Measurements from ENCODE around the gene RIPPLY3.

Gene RIPPLY3, protein sequence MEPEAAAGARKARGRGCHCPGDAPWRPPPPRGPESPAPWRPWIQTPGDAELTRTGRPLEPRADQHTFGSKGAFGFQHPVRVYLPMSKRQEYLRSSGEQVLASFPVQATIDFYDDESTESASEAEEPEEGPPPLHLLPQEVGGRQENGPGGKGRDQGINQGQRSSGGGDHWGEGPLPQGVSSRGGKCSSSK

GRCh38 chr21:37006486-37007291 is at the start of gene RIPPLY3:
TSS of gene RIPPLY3 (plus strand) at chr21:37006702. CDS start at chr21:37006773, 71 bp downstream.
- no peak for DNase-seq

- no peak for DNase-seq
These were observed 47.3 kb upstream of the RIPPLY3 start for GRCh38 chr21:36959020-36959835.

- DNase-seq: no peak
These were observed 45.7 kb upstream of the RIPPLY3 start for GRCh38 chr21:36960676-36961284.

- no peak for DNase-seq
These were observed 44.3 kb upstream of the RIPPLY3 start for GRCh38 chr21:36962098-36962780.

GRCh38 chr21:36964398-36964797 is 42.1 kb upstream of the RIPPLY3 start:
- DNase-seq: peak; percentile 53

GRCh38 chr21:36964827-36965719 is 41.4 kb upstream of the RIPPLY3 start:
- DNase-seq: peak; percentile 87

DNA sequence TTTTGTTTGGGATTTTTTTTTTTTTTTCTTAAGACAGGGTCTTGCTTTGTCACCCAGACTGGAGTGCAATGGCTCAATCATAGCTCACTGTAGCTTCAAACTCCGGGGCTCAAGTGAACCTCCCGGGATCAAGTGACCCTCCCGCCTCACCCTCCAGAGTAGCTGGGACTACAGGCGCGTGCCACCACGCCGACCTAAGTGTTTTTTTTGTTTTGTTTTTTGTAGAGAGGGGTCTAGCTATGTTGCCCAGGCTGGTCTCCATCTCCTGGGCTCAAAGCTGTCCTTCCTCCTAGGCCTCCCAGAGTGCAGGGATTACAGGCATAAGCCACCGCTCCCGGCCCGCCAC is 40.8 kb upstream of the RIPPLY3 start:
- DNase-seq: no peak

GRCh38 chr21:36966066-36966820 is 40.3 kb upstream of the RIPPLY3 start, which contains the start of gene HLCS:
TSS of gene HLCS (minus strand) at chr21:36966669. CDS start at chr21:36966638, 31 bp downstream.
- DNase-seq: peak; percentile 87

DNA sequence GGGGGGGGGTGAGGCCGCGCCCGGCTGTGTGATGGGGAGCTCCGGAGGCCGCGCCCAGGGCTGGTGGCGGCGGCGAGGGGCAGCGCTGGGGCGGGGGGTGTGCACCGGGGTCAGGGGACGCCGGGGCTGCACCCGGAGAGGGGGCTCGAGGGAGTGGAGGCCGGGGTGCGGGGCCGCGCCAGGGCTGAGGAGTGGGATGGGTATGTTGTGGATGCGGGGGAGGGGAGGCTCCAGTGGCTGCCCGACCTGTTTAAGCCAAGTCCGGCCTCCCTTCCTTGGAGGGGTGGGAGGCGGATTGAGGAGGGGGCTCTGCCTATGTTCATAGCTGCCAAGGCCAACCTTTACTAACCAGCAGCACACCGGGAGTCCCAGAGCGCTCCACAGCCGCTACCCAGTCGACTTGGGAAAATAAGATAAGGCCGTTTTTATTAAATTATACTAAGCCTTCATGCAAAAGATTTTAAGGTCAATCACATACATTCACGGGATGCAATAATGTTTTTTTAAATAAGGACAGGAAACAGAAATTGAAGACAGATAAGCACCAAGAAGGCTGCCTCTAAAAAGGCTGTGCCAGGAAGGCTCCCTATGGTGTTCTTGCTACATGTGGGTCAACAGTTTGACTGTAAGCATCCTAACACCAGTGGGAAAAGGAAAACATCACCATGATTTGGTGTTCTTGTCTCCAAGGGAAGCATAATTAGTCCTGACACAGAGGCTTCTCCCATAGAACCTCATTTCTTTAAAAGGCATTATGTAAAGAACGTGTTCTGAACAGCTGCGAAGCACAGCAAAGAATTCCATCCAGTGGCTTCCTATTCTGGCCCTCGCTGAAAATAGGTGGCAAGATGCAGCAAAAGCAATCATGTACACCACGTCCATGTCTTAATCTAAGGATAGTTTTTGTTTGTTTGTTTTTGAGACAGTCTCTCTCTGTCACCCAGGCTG is 39.4 kb upstream of the RIPPLY3 start:
- peak; percentile 79 for DNase-seq

GRCh38 chr21:36968414-36968813 is 38.1 kb upstream of the RIPPLY3 start:
- no peak for DNase-seq

DNA sequence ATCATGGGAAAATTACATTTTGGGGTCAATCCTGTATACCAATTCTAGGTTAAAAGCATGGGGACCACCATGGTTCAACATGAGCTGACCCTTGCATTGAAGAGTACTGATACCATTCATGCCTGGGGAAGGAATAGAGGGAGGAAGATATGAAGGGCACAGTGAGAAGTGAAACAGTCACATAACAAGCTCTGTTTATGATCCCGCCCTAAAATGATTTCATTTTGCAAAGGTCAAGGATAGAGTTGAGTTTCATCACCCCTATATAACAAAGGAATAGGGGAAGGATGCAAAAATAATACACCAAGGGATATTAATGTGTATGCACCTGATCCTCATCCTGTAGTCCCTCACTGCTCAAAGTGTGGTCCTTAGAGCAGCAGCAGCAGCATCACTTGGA is 37.5 kb upstream of the RIPPLY3 start:
- DNase-seq: no peak

- peak; percentile 33 for DNase-seq
These were observed 32.3 kb upstream of the RIPPLY3 start for GRCh38 chr21:36973986-36974850.

GRCh38 chr21:36974851-36975192 is 31.7 kb upstream of the RIPPLY3 start:
- no peak for DNase-seq

DNA sequence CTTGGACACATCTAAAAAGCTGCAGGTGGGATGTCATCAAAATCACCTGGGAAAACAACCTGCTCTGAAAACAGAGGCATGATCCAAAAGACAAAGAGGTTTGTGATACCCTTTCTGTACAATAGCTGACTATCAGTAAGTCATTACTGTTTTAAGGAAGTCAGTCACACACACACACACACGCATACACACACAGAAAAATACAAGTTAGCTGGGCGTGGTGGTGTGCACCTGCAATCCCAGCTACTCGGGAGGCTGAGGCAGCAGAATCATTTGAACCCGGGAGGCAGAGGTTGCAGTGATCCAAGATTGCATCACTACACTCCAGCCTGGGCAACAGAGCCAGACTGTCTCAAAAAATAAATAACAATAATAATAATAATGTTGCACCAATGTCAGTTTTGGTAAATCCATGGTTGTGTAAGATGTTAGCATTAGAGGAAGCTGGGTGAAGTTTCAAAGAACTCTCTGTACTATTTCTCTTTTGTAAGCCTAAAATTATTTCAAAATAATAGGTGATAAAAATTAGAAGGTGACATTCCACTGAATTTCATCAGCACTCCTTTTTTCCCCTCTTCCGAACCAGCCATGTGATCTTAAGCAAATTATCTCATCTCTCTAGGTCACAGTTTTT is 30.2 kb upstream of the RIPPLY3 start:
- peak; percentile 32 for DNase-seq

DNA sequence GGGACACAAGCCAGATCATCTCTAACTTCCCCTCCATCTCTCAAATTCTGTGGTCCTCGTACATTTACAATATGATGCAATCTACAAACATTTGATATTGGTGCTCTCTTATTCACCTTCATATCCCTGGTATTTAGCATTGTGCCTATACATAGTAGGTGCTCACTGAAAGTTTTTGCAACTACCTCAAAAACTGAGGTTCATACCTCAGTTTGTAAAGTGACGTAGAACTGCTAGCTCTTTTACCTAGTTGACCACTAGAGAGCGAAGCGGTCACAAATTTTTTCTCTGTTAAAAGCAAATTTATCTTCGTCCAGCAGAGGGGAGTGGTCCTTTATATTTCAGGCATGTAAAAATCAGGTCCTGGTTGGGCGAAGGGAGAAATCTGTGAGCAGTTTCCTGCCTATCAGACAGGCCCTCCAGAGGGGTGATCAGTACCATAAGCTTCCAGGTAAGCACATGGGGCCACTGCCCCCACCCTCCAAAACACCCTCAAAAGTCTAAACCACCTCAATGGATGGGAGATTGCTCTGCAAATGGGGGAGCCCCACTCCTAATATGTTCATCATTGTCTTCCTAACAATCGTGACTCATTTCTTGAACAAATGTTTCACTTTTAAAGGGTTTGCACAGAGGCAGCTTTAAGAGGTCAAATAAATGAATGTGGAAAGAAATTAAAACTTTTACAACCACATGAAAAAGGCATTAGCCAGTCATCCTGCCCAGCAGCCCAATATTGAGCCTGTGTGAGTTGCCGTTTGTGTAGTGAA is 29.4 kb upstream of the RIPPLY3 start:
- DNase-seq: peak; percentile 94

DNA sequence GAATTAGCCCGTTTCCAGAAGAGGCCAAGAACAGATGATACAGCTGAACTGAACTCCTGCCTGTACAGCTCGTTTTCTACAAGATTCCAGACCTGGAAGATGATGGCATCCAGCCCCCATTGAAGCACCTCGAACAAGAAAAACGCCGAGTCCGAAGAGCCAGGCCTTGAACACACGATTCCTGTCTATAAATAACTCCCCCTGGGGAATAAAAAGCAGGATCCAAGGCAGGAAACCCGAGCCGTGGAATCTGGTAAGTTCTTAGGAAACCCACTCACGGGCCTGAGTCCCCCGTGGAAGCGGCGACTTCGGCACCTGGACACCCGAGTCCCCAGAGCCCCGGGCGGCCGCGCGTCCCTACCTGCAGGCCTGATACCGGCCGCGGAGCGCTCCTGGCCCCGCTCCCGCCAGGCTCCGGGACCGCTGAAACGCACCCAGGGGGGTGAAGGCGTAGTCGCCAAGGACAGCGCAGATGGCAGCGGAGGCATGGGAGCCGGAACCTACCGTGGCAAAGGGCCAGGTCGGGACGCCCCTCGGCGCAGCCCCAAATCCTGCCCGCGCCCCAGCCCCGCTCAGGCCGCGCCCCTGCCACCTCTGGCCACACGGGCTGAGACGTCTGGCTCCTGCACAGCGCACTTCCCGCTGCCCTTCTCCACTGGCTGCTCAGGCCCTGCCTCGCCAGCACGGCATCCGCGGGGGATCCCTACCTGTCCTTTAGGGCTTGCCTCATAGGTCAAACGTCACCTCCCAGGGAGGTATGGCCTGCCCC is 26.0 kb upstream of the RIPPLY3 start:
- no peak for DNase-seq

DNA sequence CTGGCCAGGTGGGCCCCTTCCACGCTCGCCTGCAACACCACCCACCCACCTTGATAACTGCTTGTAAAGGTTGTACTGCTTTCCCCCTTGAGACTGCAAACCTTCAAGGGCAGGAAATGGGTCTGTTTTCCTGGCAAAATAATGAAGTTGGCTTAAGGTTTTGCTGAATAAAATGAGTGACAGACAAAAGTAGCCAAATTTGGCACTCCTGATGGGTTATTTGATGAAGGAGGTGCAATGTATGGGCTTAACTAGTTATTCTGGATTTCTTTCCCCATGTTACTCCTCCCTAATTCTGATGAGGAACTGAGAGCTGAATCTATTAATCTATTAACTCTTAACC is 25.5 kb upstream of the RIPPLY3 start:
- DNase-seq: no peak
